Uterus (tissue), 2 donors: ENCODE measurements around the gene UST.

Source experiments
- POLR2A ChIP-seq, 2 donors: fragments of 450-650 bp; IDR thresholded peaks; one replicate each; pipeline ENCODE4 v1.6.1; 2016; ENCODE audit warnings: antibody characterized with exemption in 2 of 2, mild to moderate bottlenecking in 1 of 2, moderate library complexity in 1 of 2
- TF ChIP-seq, protein P1 (sequence below), 4 experiments: fragments of 200-600 bp in 2 of 4; fragments of 450-650 bp in 2 of 4; sonication (generic) in 2 of 4; IDR thresholded peaks; one replicate each; pipeline ENCODE4 v1.5.1; 2016 to 2019; ENCODE audit warnings: antibody characterized with exemption in 4 of 4, mild to moderate bottlenecking in 2 of 4, moderate library complexity in 1 of 4

- TF ChIP-seq, protein P1, sequence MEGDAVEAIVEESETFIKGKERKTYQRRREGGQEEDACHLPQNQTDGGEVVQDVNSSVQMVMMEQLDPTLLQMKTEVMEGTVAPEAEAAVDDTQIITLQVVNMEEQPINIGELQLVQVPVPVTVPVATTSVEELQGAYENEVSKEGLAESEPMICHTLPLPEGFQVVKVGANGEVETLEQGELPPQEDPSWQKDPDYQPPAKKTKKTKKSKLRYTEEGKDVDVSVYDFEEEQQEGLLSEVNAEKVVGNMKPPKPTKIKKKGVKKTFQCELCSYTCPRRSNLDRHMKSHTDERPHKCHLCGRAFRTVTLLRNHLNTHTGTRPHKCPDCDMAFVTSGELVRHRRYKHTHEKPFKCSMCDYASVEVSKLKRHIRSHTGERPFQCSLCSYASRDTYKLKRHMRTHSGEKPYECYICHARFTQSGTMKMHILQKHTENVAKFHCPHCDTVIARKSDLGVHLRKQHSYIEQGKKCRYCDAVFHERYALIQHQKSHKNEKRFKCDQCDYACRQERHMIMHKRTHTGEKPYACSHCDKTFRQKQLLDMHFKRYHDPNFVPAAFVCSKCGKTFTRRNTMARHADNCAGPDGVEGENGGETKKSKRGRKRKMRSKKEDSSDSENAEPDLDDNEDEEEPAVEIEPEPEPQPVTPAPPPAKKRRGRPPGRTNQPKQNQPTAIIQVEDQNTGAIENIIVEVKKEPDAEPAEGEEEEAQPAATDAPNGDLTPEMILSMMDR (IDR thresholded peaks at IDR 0.05): no peak
- no peak for TF ChIP-seq POLR2A (IDR thresholded peaks at IDR 0.05)
Measured at GRCh38 chr6:148979014-148979901, 232.4 kb downstream of the UST start.
